GM12878 (cell line): ENCODE measurements around the gene SLC4A3. TPM values are rescaled to one million over a fixed set of nuclear protein-coding genes. Genes with fewer than 3 reads are reported as not detected.

Source experiments
- ATAC-seq: fragments of 200-7000 bp; cut with Tn5 transposase; 3 replicates; pipeline ENCODE4 v1.9.1; 2020; ENCODE audit warnings: mild to moderate bottlenecking, moderate library complexity
- BruUV-seq: library from RNA; stranded (reverse); fragments of 400-500 nt; replicated peaks from 2 replicates; lab custom pipeline; 2021; lab: Mats Ljungman, UMichigan
- CTCF ChIA-PET: fragments of 300-600 bp; sonication (Branson Sonifier 250); formaldehyde crosslinking; extraction: SDS; loops from one replicate; lab custom pipeline; 2021; ENCODE audit warnings: inconsistent platforms; lab: Yijun Ruan, JAX
- POLR2A ChIA-PET: fragments of 350-600 bp; formaldehyde crosslinking; extraction: SDS; loops from one replicate; lab custom pipeline; 2021; ENCODE audit warnings: inconsistent platforms; lab: Charles Lee
- RAD21 ChIA-PET: fragments of 300-600 bp; sonication (Branson Sonifier 250); formaldehyde crosslinking; loops from one replicate; lab custom pipeline; 2023; ENCODE audit warnings: antibody characterized with exemption; ENCODE audit not compliant: unreplicated experiment; lab: Charles Lee
- SMC1A ChIA-PET: fragments of 300-600 bp; sonication (Branson Sonifier 250); formaldehyde crosslinking; loops from one replicate; lab custom pipeline; 2023; ENCODE audit not compliant: unreplicated experiment, uncharacterized antibody; lab: Charles Lee
- DNase-seq: peaks from one replicate; pipeline ENCODE4 v3.0.0-alpha.2; 2011; ENCODE audit warnings: low read depth, low spot score
- FAIRE-seq: peaks from 3 replicates; lab custom pipeline; 2011; peaks lifted over from hg19 to GRCh38; lab: Jason Lieb, UNC
- H2AFZ ChIP-seq: 2 replicates; pipeline ENCODE4 v1.6.0; 2011; ENCODE audit warnings: low read depth, low read length, control low read depth; ENCODE audit not compliant: control insufficient read depth
- H3K27ac ChIP-seq: 2 replicates; pipeline ENCODE4 v1.5.1; 2011; ENCODE audit warnings: control low read depth; ENCODE audit not compliant: control insufficient read depth, insufficient read depth
- H3K27me3 ChIP-seq, 2 experiments: replicated peaks in 1 of 2; 2 replicates each; pipeline versions ENCODE4 v1.6.0 to v1.6.1; 2011; ENCODE audit warnings: low read length in 1 of 2; ENCODE audit not compliant: control insufficient read depth in 2 of 2, insufficient read depth in 2 of 2
- H3K36me3 ChIP-seq, 2 experiments: 2 replicates each; pipeline ENCODE4 v1.5.1; 2011; ENCODE audit warnings: low read length in 1 of 2; ENCODE audit not compliant: control insufficient read depth in 2 of 2, insufficient read depth in 2 of 2
- H3K4me1 ChIP-seq: 2 replicates; pipeline ENCODE4 v1.6.1; 2011; ENCODE audit warnings: mild to moderate bottlenecking, low read length, moderate library complexity, mixed read lengths; ENCODE audit not compliant: control insufficient read depth, insufficient read depth
- H3K4me2 ChIP-seq: 2 replicates; pipeline ENCODE4 v1.6.0; 2011; ENCODE audit warnings: control low read depth; ENCODE audit not compliant: control insufficient read depth, insufficient read depth
- H3K4me3 ChIP-seq: fragments of 200-600 bp; sonication (generic); 2 replicates; pipeline ENCODE4 v1.5.1; 2016
- H3K79me2 ChIP-seq: 2 replicates; pipeline ENCODE4 v1.6.0; 2011; ENCODE audit warnings: low read length; ENCODE audit not compliant: control insufficient read depth, insufficient read depth
- H3K9ac ChIP-seq: 2 replicates; pipeline ENCODE4 v1.8.0; 2011; ENCODE audit warnings: low read length, control low read depth, mixed read lengths; ENCODE audit not compliant: control insufficient read depth, insufficient read depth
- H3K9me3 ChIP-seq: replicated peaks from 3 replicates; pipeline ENCODE4 v1.5.1; 2011; ENCODE audit warnings: mild to moderate bottlenecking, low read length; ENCODE audit not compliant: control insufficient read depth, insufficient read depth
- H4K20me1 ChIP-seq: 2 replicates; pipeline ENCODE4 v1.6.0; 2011; ENCODE audit not compliant: control insufficient read depth, insufficient read depth
- EGR1 ChIP-seq, 2 experiments: IDR thresholded peaks; 1 replicate in 1 of 2; 2 replicates in 1 of 2; pipeline ENCODE4 v1.6.1; 2011 to 2012; ENCODE audit warnings: low read depth in 2 of 2, low read length in 2 of 2, borderline replicate concordance in 1 of 2, mild to moderate bottlenecking in 1 of 2, moderate library complexity in 1 of 2
- MEF2B ChIP-seq: fragments of 450-650 bp; IDR thresholded peaks from 2 replicates; pipeline ENCODE4 v1.6.1; 2018; ENCODE audit warnings: mild to moderate bottlenecking, moderate library complexity; ENCODE audit not compliant: partially characterized antibody, poor library complexity, severe bottlenecking
- NRF1 ChIP-seq: conservative IDR thresholded peaks from 2 replicates; pipeline ENCODE4 v1.6.1; 2011; ENCODE audit warnings: mild to moderate bottlenecking, low read depth, low read length, improper control_type of control experiment
- POLR2AphosphoS5 ChIP-seq: IDR thresholded peaks from 2 replicates; pipeline ENCODE4 v1.6.1; 2011; ENCODE audit warnings: mild to moderate bottlenecking, low read length, inconsistent platforms
- POU2F2 ChIP-seq: IDR thresholded peaks from 3 replicates; pipeline ENCODE4 v1.6.1; 2011; ENCODE audit warnings: low read depth, mild to moderate bottlenecking, low read length, borderline replicate concordance
- SPI1 ChIP-seq: IDR thresholded peaks from 2 replicates; pipeline ENCODE4 v1.6.1; 2011; ENCODE audit warnings: low read depth, mild to moderate bottlenecking, low read length, moderate library complexity, borderline replicate concordance; ENCODE audit not compliant: insufficient read depth
- STAT1 ChIP-seq: fragments of 450-650 bp; conservative IDR thresholded peaks from 2 replicates; pipeline ENCODE4 v1.6.1; 2014; ENCODE audit warnings: antibody characterized with exemption, mild to moderate bottlenecking
- ZNF687 ChIP-seq: fragments of 450-650 bp; IDR thresholded peaks from 2 replicates; pipeline ENCODE4 v1.6.1; 2017; ENCODE audit warnings: mild to moderate bottlenecking, moderate library complexity
- WGBS: methylation state at CpG from one replicate; pipeline ENCODE4 v1.1.6; 2016; ENCODE audit warnings: low lambda C conversion rate; ENCODE audit not compliant: insufficient replicate concordance, insufficient coverage; ENCODE audit errors: missing lambda C conversion rate; 5-methylcytosine and 5-hydroxymethylcytosine counted together
- in situ Hi-C: fragments of 300-500 bp; cut with MboI; formaldehyde crosslinking; loops from 9 replicates; pipeline ENCODE4 v1.14.3; 2018; ENCODE audit warnings: mixed read lengths
- intact Hi-C: fragments of 100-400 bp; cut with micrococcal nuclease; formaldehyde crosslinking; loops from one replicate; pipeline ENCODE4 v1.14.2; 2022; ENCODE audit not compliant: unreplicated experiment
- polyA plus RNA-seq, 11 experiments: library from polyadenylated mRNA; depleted of rRNA in 4 of 11; unstranded in 6 of 11; stranded (reverse) in 5 of 11; fragments of >200 nt; fragmentation: Nextera tagmentation in 4 of 11; fragmentation: Illumina TruSeq in 1 of 11; extraction: Ambion mirVana in 4 of 11; extraction: Trizol in 1 of 11; gene quantifications; 1 replicate in 1 of 11; 2 replicates in 10 of 11; pipeline versions ENCODE4 v1.2.1 to v1.2.3, GENCODE V29; 2011 to 2016; ENCODE audit warnings: inconsistent platforms in 2 of 11, missing spikeins in 2 of 11, low read depth in 1 of 11
- total RNA-seq, 4 experiments: library from RNA; depleted of rRNA in 3 of 4; stranded (reverse); fragments of >200 nt in 3 of 4; fragmentation: Illumina TruSeq in 1 of 4; extraction: Trizol in 1 of 4; gene quantifications; 2 replicates each; pipeline versions ENCODE4 v1.2.1 to v1.2.3, GENCODE V29; 2013 to 2021
- TF ChIP-seq, protein P1 (sequence below): IDR thresholded peaks from 2 replicates; pipeline ENCODE4 v1.6.1; 2011; ENCODE audit warnings: mild to moderate bottlenecking, low read depth, low read length, moderate library complexity; ENCODE audit not compliant: insufficient replicate concordance
- TF ChIP-seq, protein P2 (sequence below): fragments of 450-650 bp; IDR thresholded peaks from 2 replicates; pipeline ENCODE4 v1.6.1; 2017; ENCODE audit warnings: mild to moderate bottlenecking
- TF ChIP-seq, protein P3 (sequence below): fragments of 150-350 bp; IDR thresholded peaks from 2 replicates; pipeline ENCODE4 v1.6.1; 2014; ENCODE audit warnings: mild to moderate bottlenecking, low read depth, low read length

Gene SLC4A3
- total and polyA plus RNA-seq, 10 of the 15 experiments (the other 5 are each of a cell fraction or from before 2014, with no cell fraction given): 0.05 to 0.08 TPM; not detected in 8

DNA sequence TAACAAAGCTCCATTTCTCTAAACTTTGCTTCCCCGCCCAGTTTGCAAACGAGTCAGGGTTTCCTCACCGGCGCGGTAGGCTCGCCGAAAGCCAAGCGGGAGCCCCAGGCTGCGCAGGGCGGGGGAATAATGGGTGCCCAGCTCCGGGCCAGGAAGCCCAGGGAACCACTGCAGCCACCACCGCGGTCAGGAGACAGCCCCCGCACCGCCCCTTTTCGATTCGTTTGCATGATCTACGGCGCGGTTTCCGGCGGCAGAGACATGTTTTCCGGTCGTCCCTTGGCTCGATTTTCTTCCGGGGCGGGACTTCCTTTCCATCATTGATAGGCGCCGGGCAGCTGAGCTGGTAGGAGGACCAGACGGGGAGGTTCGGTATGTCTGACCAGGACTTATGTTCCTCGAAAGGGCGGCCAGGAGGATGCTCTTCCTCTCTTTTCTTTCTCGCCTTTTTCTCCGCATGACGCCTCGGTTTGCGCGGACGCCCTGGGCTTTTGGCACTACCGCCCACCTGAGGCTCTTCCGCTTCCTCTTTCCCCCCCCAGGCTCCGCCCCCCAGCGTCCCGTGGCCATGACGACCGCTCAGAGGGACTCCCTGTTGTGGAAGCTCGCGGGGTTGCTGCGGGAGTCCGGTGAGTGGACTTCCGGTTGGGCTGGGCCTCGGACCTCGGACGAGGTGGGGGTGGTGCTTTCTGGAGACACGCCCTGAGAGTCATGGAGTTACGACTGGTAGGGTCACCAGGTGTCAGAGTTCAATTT lies 29.7 kb upstream of the SLC4A3 start, which contains the start of gene STK11IP:
Gene STK11IP (plus strand): TSS at position 306 of the 756 bp plus-strand sequence. CDS start 263 bp downstream, at position 569.
- BruUV-seq: no TSS peak
- Histone ChIP-seq H3K27me3 (no peaks in the 10 kb centered on the region), H3K4me3 (peak within 1 kb of the TSS; percentile 74)
- TF ChIP-seq POLR2AphosphoS5: peak; percentile 86
- no peak; the same call in 1 of the 2 replicates for TF ChIP-seq STAT1
- TF ChIP-seq ZNF687: peak; percentile 34; the same call in 1 of the 2 replicates
- TF ChIP-seq, protein P1, sequence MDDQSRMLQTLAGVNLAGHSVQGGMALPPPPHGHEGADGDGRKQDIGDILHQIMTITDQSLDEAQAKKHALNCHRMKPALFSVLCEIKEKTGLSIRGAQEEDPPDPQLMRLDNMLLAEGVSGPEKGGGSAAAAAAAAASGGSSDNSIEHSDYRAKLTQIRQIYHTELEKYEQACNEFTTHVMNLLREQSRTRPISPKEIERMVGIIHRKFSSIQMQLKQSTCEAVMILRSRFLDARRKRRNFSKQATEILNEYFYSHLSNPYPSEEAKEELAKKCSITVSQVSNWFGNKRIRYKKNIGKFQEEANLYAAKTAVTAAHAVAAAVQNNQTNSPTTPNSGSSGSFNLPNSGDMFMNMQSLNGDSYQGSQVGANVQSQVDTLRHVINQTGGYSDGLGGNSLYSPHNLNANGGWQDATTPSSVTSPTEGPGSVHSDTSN: no peak
- TF ChIP-seq EGR1 (IDR thresholded peaks at IDR 0.05; ENCODE audit: borderline replicate concordance in 1 of 2, low read depth in 2 of 2, low read length in 2 of 2): peak; percentile 30 to 78
- TF ChIP-seq, protein P2, sequence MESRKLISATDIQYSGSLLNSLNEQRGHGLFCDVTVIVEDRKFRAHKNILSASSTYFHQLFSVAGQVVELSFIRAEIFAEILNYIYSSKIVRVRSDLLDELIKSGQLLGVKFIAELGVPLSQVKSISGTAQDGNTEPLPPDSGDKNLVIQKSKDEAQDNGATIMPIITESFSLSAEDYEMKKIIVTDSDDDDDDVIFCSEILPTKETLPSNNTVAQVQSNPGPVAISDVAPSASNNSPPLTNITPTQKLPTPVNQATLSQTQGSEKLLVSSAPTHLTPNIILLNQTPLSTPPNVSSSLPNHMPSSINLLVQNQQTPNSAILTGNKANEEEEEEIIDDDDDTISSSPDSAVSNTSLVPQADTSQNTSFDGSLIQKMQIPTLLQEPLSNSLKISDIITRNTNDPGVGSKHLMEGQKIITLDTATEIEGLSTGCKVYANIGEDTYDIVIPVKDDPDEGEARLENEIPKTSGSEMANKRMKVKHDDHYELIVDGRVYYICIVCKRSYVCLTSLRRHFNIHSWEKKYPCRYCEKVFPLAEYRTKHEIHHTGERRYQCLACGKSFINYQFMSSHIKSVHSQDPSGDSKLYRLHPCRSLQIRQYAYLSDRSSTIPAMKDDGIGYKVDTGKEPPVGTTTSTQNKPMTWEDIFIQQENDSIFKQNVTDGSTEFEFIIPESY: no peak
- TF ChIP-seq MEF2B: peak; percentile 72
- TF ChIP-seq, protein P3, sequence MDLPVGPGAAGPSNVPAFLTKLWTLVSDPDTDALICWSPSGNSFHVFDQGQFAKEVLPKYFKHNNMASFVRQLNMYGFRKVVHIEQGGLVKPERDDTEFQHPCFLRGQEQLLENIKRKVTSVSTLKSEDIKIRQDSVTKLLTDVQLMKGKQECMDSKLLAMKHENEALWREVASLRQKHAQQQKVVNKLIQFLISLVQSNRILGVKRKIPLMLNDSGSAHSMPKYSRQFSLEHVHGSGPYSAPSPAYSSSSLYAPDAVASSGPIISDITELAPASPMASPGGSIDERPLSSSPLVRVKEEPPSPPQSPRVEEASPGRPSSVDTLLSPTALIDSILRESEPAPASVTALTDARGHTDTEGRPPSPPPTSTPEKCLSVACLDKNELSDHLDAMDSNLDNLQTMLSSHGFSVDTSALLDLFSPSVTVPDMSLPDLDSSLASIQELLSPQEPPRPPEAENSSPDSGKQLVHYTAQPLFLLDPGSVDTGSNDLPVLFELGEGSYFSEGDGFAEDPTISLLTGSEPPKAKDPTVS: peak; percentile 14; the same call in 1 of the 2 replicates
- TF ChIP-seq POU2F2: peak; percentile 92; the same call in 2 of the 3 replicates
- peak; percentile 39; the same call in 1 of the 2 replicates for TF ChIP-seq NRF1
- peak; percentile 91 for TF ChIP-seq SPI1

More for the DNA sequence above, 29.7 kb upstream of the SLC4A3 start, which contains the start of gene STK11IP:
- WGBS: 1% methylated on average over 52 of the region's 57 CpGs
- ATAC-seq: peak; percentile 96
- in situ Hi-C loops: no loop called here
- ChIA-PET POLR2A (interaction anchor here (0.6 to 2.4 kb wide), 5 partner anchors 45 to 1376 kb away, joined by 3 to 10 read pairs (median 4); partner anchors contain the start of genes CHPF, DNPEP and TMEM198), RAD21 (interaction anchor here (0.9 to 1.7 kb wide), 7 partner anchors 15 to 209 kb away, joined by 3 to 10 read pairs (median 3); partner anchors contain the start of genes CHPF, GMPPA and TMEM198), CTCF (interaction anchor here (0.6 to 2.9 kb wide), 7 partner anchors 45 to 210 kb away, joined by 3 to 15 read pairs (median 5); partner anchors contain the start of genes CHPF and GMPPA), SMC1A (interaction anchor here (0.9 to 1.2 kb wide), 7 partner anchors 9 to 99 kb away, joined by 3 to 5 read pairs (median 3); partner anchors contain the start of gene GMPPA)
- peaks cover 0 to 3% of the 10 kb centered on the region in 2 experiments; a peak in 3 of 4 replicates for H3K36me3 ChIP-seq
- peak; percentile 84 for DNase-seq
- H3K4me2 ChIP-seq: peak within 1 kb of the TSS; percentile 100
- peak within 1 kb of the TSS; percentile 75 for H3K9ac ChIP-seq
- H3K79me2 ChIP-seq: no peaks in the 10 kb centered on the region
- peak within 1 kb of the TSS; percentile 99 for H2AFZ ChIP-seq
- intact Hi-C loops: loop anchor here (2.0 to 5.0 kb wide), 2 partner anchors 57 to 320 kb away; partner anchors contain the start of gene DNAJB2
- no peaks in the 10 kb centered on the region for H4K20me1 ChIP-seq
- FAIRE-seq: peak; percentile 92
- no peaks in the 10 kb centered on the region for H3K9me3 ChIP-seq
- H3K27ac ChIP-seq: peak within 1 kb of the TSS; percentile 81
- H3K4me1 ChIP-seq: 0 out of 2 replicates have a peak, but pooled peaks cover 8% of the 10 kb centered on the region
